Measurements from ENCODE around the gene ARHGEF4. TPM values are rescaled to one million over a fixed set of nuclear protein-coding genes. Genes with fewer than 3 reads are reported as not detected.

The ARHGEF4 gene
- total and polyA plus RNA-seq, 2 experiments from 2014 or later, result 4.6 to 16.6 TPM

- H3K4me3 Mint-ChIP-seq, result no peak overlapping the region
- Histone ChIP-seq H3K4me1 (ENCODE audit: insufficient read depth) (no peaks in the 10 kb centered on the region), H2AFZ (no peak overlapping the region), H3K4me3 (no peak overlapping the region), H4K20me1 (replicated peaks; ENCODE audit: insufficient read depth) (no peaks in the 10 kb centered on the region), H3K4me2 (no peak overlapping the region), H3K36me3 (ENCODE audit: insufficient read depth) (no peaks in the 10 kb centered on the region), H3K27me3 (ENCODE audit: insufficient read depth) (no peaks in the 10 kb centered on the region), H3K27ac (ENCODE audit: low read depth) (no peak overlapping the region), H3F3A (replicated peaks; ENCODE audit: low read depth) (no peaks in the 10 kb centered on the region), H3K79me2 (replicated peaks; ENCODE audit: insufficient read depth) (no peaks in the 10 kb centered on the region), H3K9me2 (ENCODE audit: insufficient read depth) (no peaks in the 10 kb centered on the region)
- no peak overlapping the region for H3K27ac Mint-ChIP-seq
- DNase-seq (ENCODE audit: low spot score), result no peak
- TF ChIP-seq ZNF114 (CRISPR knock-in tag; IDR thresholded peaks at IDR 0.05), result no peak
- no peak for TF ChIP-seq NANOG (IDR thresholded peaks at IDR 0.05; ENCODE audit: borderline replicate concordance)
- TF ChIP-seq EZH2phosphoT487 (IDR thresholded peaks at IDR 0.05; ENCODE audit: unreplicated experiment), result no peak
- TF ChIP-seq CREB1 (CRISPR knock-in tag; IDR thresholded peaks at IDR 0.05; ENCODE audit: low read depth), result no peak
- TF ChIP-seq POLR2AphosphoS5 (IDR thresholded peaks at IDR 0.05; ENCODE audit: low read depth), result no peak
- no peak for TF ChIP-seq ZNF462 (CRISPR knock-in tag; IDR thresholded peaks at IDR 0.05)
- TF ChIP-seq STAT1 (IDR thresholded peaks at IDR 0.05; ENCODE audit: unreplicated experiment), result no peak
- TF ChIP-seq ZNF331 (CRISPR knock-in tag; IDR thresholded peaks at IDR 0.05; ENCODE audit: low read depth), result no peak
- no peak for TF ChIP-seq ETS1 (IDR thresholded peaks at IDR 0.05)
- no peaks in the 10 kb centered on the region for H3K4me1 Mint-ChIP-seq
- H3K27me3 Mint-ChIP-seq (ENCODE audit: insufficient read depth, low read depth, poor library complexity), result no peaks in the 10 kb centered on the region
- peaks cover 12% of the 10 kb centered on the region; the same call in 2 of the 3 replicates for H3K9me3 Mint-ChIP-seq
- no peaks in the 10 kb centered on the region; the same call in 2 of the 3 replicates for H3K36me3 Mint-ChIP-seq (ENCODE audit: low read depth)
- ATAC-seq, result no peak
Observed at GRCh38 chr2:130977461-130978050, 140.8 kb downstream of the ARHGEF4 start.

Measured in GM23338 (cell line).